ENCODE results near the gene HS6ST3.
A peak's percentile ranks its signal among the peaks of the same experiment; 100 is the strongest.

Gene HS6ST3

GRCh38 chr13:96089139-96089538, 768 bp upstream of the HS6ST3 start:
- no peaks in the 10 kb centered on the region for H3K9me3 ChIP-seq
- DNase-seq, result no peak
- TF ChIP-seq, protein P1, sequence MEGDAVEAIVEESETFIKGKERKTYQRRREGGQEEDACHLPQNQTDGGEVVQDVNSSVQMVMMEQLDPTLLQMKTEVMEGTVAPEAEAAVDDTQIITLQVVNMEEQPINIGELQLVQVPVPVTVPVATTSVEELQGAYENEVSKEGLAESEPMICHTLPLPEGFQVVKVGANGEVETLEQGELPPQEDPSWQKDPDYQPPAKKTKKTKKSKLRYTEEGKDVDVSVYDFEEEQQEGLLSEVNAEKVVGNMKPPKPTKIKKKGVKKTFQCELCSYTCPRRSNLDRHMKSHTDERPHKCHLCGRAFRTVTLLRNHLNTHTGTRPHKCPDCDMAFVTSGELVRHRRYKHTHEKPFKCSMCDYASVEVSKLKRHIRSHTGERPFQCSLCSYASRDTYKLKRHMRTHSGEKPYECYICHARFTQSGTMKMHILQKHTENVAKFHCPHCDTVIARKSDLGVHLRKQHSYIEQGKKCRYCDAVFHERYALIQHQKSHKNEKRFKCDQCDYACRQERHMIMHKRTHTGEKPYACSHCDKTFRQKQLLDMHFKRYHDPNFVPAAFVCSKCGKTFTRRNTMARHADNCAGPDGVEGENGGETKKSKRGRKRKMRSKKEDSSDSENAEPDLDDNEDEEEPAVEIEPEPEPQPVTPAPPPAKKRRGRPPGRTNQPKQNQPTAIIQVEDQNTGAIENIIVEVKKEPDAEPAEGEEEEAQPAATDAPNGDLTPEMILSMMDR (IDR thresholded peaks at IDR 0.05), result no peak
- peaks cover 0 to 11% of the 10 kb centered on the region in 2 donors for H3K27me3 ChIP-seq
- H3K27ac ChIP-seq, result no peak overlapping the region
- intact Hi-C loops (cut with DNase I; ENCODE audit: low total_unique reads), result no loop called here
- peak overlapping the region in 1 of 2 donors; percentile 65 for H3K4me3 ChIP-seq
- no peaks in the 10 kb centered on the region for H3K36me3 ChIP-seq
- peaks cover 3 to 21% (median 9%) of the 10 kb centered on the region in 4 donors for H3K4me1 ChIP-seq

DNA sequence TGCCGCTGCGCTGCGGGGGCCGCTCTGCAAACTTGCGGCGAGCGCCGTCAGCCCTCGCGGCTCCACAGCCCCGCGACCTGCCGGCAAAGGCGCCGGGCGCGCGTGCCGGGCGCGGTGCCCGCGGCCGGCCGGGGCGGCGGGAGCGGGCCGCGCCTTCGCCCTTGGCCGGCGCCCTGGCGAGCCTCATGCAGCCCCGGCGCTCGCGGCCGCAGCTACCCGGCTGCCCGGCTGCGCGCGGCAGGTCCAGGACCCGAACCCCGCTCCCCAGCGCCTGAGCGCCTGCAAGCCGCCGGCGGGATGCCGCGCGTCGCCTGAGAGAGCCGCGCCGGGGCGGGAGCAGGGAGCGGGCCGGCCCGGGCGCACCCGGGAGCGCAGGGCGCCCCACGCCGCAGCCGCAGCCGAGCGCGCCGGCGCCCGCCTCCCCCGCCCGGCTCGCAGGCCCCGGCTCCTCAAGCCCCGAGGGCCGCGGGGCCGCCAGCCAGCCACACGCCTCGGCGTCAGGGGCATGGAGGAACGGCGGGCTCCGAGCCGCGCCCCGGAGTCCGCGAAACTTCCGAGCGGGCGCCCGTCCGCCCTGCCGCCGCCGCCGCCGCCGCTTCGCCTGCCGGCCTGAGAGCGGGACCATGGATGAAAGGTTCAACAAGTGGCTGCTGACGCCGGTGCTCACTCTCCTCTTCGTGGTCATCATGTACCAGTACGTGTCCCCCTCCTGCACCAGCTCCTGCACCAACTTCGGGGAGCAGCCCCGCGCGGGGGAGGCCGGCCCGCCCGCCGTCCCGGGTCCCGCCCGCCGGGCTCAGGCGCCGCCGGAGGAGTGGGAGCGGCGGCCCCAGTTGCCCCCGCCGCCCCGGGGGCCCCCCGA, 564 bp downstream of the HS6ST3 start:
- Histone ChIP-seq H3K9me3 (no peaks in the 10 kb centered on the region), H3K36me3 (no peaks in the 10 kb centered on the region), H3K4me3 (peak overlapping the region; percentile 62 to 65), H3K27me3 (peaks cover 0 to 11% of the 10 kb centered on the region in 2 donors), H3K4me1 (peaks cover 3 to 21% (median 9%) of the 10 kb centered on the region in 4 donors), H3K27ac (peak overlapping the region; percentile 61 to 72)
- intact Hi-C loops (cut with DNase I; ENCODE audit: low total_unique reads), result loop anchor here (5.0 kb wide), 1 partner anchor 38 kb away; the partner anchor contains the start of gene UGGT2
- no peak for DNase-seq
- TF ChIP-seq, protein P1 (IDR thresholded peaks at IDR 0.05), result no peak

- Histone ChIP-seq H3K4me1 (peaks cover 3 to 21% (median 9%) of the 10 kb centered on the region in 4 donors), H3K4me3 (peak overlapping the region; percentile 62 to 65), H3K36me3 (no peaks in the 10 kb centered on the region), H3K27ac (peak overlapping the region; percentile 61 to 72), H3K9me3 (no peaks in the 10 kb centered on the region), H3K27me3 (peaks cover 0 to 11% of the 10 kb centered on the region in 2 donors)
- intact Hi-C loops (cut with DNase I; ENCODE audit: low total_unique reads), result loop anchor here (5.0 kb wide), 1 partner anchor 39 kb away; the partner anchor contains the start of gene UGGT2
- DNase-seq, result peak; percentile 30 to 74
- TF ChIP-seq, protein P1 (IDR thresholded peaks at IDR 0.05), result no peak
These were observed 1.5 kb downstream of the HS6ST3 start for GRCh38 chr13:96091164-96092117.

DNA sequence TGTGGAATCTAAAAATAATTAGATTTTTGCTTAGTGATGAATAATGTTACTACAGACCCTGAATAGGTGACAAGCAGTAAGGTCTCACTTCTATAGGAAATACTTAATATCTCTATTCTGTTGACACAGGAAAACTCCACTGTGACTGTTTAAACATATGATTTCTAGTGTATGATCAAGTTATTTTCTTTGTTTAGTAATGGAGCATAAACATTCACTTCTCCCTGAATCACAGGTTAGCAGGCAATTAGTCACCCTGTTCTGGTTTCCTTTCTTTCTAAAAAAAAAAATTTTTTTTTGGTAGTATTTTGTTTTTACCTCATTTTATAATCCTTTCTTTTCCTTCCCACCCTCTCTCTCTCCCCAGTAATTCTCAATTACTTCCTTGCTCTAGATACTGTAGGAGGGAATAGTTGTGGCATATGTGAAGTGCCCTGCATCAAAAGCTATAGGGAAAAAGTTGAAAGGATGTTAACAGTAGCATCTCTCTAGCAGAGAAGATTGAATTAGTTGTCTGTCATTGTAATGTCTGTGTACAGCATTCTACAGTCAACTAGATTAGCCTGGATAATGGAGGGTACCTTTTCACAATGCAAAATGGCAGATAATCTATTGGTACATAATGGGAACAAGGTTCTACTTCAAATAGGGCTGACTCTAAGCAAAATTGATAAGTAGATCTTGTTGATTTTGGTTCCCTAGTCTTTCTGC, 3.5 kb downstream of the HS6ST3 start:
- Histone ChIP-seq H3K4me3 (peak overlapping the region; percentile 62 to 65), H3K27ac (no peak overlapping the region), H3K9me3 (no peaks in the 10 kb centered on the region), H3K27me3 (peaks cover 0 to 7% of the 10 kb centered on the region in 2 donors), H3K36me3 (no peaks in the 10 kb centered on the region), H3K4me1 (peaks cover 3 to 21% (median 9%) of the 10 kb centered on the region in 4 donors)
- intact Hi-C loops (cut with DNase I; ENCODE audit: low total_unique reads), result loop anchor here (5.0 kb wide), 1 partner anchor 41 kb away; the partner anchor contains the start of gene UGGT2
- DNase-seq, result no peak
- TF ChIP-seq, protein P1 (IDR thresholded peaks at IDR 0.05), result no peak

All from tibial artery (tissue), 4 donors.